ENCODE data around the gene PPP6R3.

The PPP6R3 gene

GRCh38 chr11:68495220-68495729, 34.7 kb downstream of the PPP6R3 start:
- no peak for DNase-seq (ENCODE audit: low read depth)

GRCh38 chr11:68495872-68496271, 35.3 kb downstream of the PPP6R3 start:
- no peak for DNase-seq (ENCODE audit: low read depth)

GRCh38 chr11:68497761-68498160, 37.2 kb downstream of the PPP6R3 start:
- peak; percentile 81 for DNase-seq (ENCODE audit: low read depth)

- DNase-seq (ENCODE audit: low read depth) = no peak
Measured at GRCh38 chr11:68498321-68498720, 37.8 kb downstream of the PPP6R3 start.

- DNase-seq (ENCODE audit: low read depth) = no peak
Measured at GRCh38 chr11:68498903-68499883, 38.6 kb downstream of the PPP6R3 start.

- DNase-seq (ENCODE audit: low read depth) = no peak
Measured at GRCh38 chr11:68500206-68500605, 39.7 kb downstream of the PPP6R3 start.

GRCh38 chr11:68501813-68502212, 41.3 kb downstream of the PPP6R3 start:
- no peak for DNase-seq (ENCODE audit: low read depth)

GRCh38 chr11:68503251-68503687, 42.7 kb downstream of the PPP6R3 start:
- peak; percentile 28 for DNase-seq (ENCODE audit: low read depth)

GRCh38 chr11:68503792-68504191, 43.2 kb downstream of the PPP6R3 start:
- no peak for DNase-seq (ENCODE audit: low read depth)

- no peak for DNase-seq (ENCODE audit: low read depth)
Measured at GRCh38 chr11:68504432-68505066, 44.0 kb downstream of the PPP6R3 start.

- DNase-seq (ENCODE audit: low read depth) = peak; percentile 16
Measured at GRCh38 chr11:68505596-68505995, 45.0 kb downstream of the PPP6R3 start.

- DNase-seq (ENCODE audit: low read depth) = no peak
Measured at GRCh38 chr11:68506908-68507307, 46.4 kb downstream of the PPP6R3 start.

- DNase-seq (ENCODE audit: low read depth) = peak; percentile 16
Measured at GRCh38 chr11:68508425-68508824, 47.9 kb downstream of the PPP6R3 start.

- DNase-seq (ENCODE audit: low read depth) = peak; percentile 81
Measured at GRCh38 chr11:68509066-68509465, 48.5 kb downstream of the PPP6R3 start.

GRCh38 chr11:68513930-68514487, 53.5 kb downstream of the PPP6R3 start:
- DNase-seq (ENCODE audit: low read depth) = no peak

- DNase-seq (ENCODE audit: low read depth) = no peak
Measured at GRCh38 chr11:68517121-68517741, 56.7 kb downstream of the PPP6R3 start.

- no peak for DNase-seq (ENCODE audit: low read depth)
Measured at GRCh38 chr11:68518191-68518590, 57.6 kb downstream of the PPP6R3 start.

- peak; percentile 28 for DNase-seq (ENCODE audit: low read depth)
Measured at GRCh38 chr11:68521969-68522652, 61.6 kb downstream of the PPP6R3 start.

- no peak for DNase-seq (ENCODE audit: low read depth)
Measured at GRCh38 chr11:68523033-68523432, 62.5 kb downstream of the PPP6R3 start.

GRCh38 chr11:68523743-68524142, 63.2 kb downstream of the PPP6R3 start:
- DNase-seq (ENCODE audit: low read depth) = no peak

GRCh38 chr11:68524213-68524612, 63.7 kb downstream of the PPP6R3 start:
- no peak for DNase-seq (ENCODE audit: low read depth)

GRCh38 chr11:68524681-68525080, 64.1 kb downstream of the PPP6R3 start:
- no peak for DNase-seq (ENCODE audit: low read depth)
